Type B pancreatic cell (in vitro differentiated cells): ENCODE results near the gene SHC1. TPM values are rescaled to one million over a fixed set of nuclear protein-coding genes. Genes with fewer than 3 reads are reported as not detected.

Experiments used
- DNase-seq: peaks from one replicate; pipeline ENCODE4 v3.0.0; 2021; ENCODE audit warnings: mixed read lengths; ENCODE audit not compliant: unreplicated experiment; ENCODE audit errors: extremely low spot score
- H3K27ac Mint-ChIP-seq: 2 replicates; pipeline ENCODE4 v1.8.0; 2021; ENCODE audit warnings: mild to moderate bottlenecking, mixed read lengths
- H3K27me3 Mint-ChIP-seq: 2 replicates; pipeline ENCODE4 v1.8.0; 2021; ENCODE audit warnings: mixed read lengths
- H3K36me3 Mint-ChIP-seq: 2 replicates; pipeline ENCODE4 v1.8.0; 2021; ENCODE audit warnings: mixed read lengths
- H3K4me1 Mint-ChIP-seq: one replicate; pipeline ENCODE4 v1.8.0; 2021; ENCODE audit warnings: mixed read lengths; ENCODE audit not compliant: unreplicated experiment
- H3K4me3 Mint-ChIP-seq: 2 replicates; pipeline ENCODE4 v1.8.0; 2021; ENCODE audit warnings: mild to moderate bottlenecking, mixed read lengths
- H3K9me3 Mint-ChIP-seq: 2 replicates; pipeline ENCODE4 v1.8.0; 2021; ENCODE audit warnings: mixed read lengths
- total RNA-seq: library from RNA; stranded (reverse); gene quantifications from 2 replicates; pipeline ENCODE4 v1.2.1, GENCODE V29; 2021; ENCODE audit warnings: low replicate concordance
- TF ChIP-seq, protein P1 (sequence below): fragments of 200-600 bp; sonication (generic); conservative IDR thresholded peaks from 2 replicates; pipeline ENCODE4 v1.5.0; 2021; ENCODE audit warnings: antibody characterized with exemption, mild to moderate bottlenecking

SHC1 gene
- total RNA-seq, 1 donor from 2014 or later = 87.8 TPM

- TF ChIP-seq, protein P1, sequence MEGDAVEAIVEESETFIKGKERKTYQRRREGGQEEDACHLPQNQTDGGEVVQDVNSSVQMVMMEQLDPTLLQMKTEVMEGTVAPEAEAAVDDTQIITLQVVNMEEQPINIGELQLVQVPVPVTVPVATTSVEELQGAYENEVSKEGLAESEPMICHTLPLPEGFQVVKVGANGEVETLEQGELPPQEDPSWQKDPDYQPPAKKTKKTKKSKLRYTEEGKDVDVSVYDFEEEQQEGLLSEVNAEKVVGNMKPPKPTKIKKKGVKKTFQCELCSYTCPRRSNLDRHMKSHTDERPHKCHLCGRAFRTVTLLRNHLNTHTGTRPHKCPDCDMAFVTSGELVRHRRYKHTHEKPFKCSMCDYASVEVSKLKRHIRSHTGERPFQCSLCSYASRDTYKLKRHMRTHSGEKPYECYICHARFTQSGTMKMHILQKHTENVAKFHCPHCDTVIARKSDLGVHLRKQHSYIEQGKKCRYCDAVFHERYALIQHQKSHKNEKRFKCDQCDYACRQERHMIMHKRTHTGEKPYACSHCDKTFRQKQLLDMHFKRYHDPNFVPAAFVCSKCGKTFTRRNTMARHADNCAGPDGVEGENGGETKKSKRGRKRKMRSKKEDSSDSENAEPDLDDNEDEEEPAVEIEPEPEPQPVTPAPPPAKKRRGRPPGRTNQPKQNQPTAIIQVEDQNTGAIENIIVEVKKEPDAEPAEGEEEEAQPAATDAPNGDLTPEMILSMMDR = no peak
- Mint-ChIP-seq H3K36me3 (no peaks in the 10 kb centered on the region), H3K4me1 (peaks cover 26% of the 10 kb centered on the region), H3K27ac (peak overlapping the region; percentile 38), H3K4me3 (no peak overlapping the region), H3K9me3 (no peaks in the 10 kb centered on the region), H3K27me3 (no peaks in the 10 kb centered on the region)
- DNase-seq = no peak
Measured at GRCh38 chr1:154994269-154994587, 23.7 kb upstream of the SHC1 start.

GRCh38 chr1:154993572-154994268 is 23.2 kb upstream of the SHC1 start, which contains the start of gene LENEP:
LENEP (plus strand) TSS chr1:154993586; CDS start chr1:154993608, 22 bp downstream.
- H3K4me3 Mint-ChIP-seq = no peak within 1 kb of the TSS
- H3K27ac Mint-ChIP-seq = peak within 1 kb of the TSS; percentile 38
- DNase-seq = no peak
- H3K9me3 Mint-ChIP-seq = no peaks in the 10 kb centered on the region
- TF ChIP-seq, protein P1 = no peak
- H3K4me1 Mint-ChIP-seq = peaks cover 25% of the 10 kb centered on the region
- H3K27me3 Mint-ChIP-seq = no peaks in the 10 kb centered on the region
- peaks cover 4% of the 10 kb centered on the region for H3K36me3 Mint-ChIP-seq

DNA sequence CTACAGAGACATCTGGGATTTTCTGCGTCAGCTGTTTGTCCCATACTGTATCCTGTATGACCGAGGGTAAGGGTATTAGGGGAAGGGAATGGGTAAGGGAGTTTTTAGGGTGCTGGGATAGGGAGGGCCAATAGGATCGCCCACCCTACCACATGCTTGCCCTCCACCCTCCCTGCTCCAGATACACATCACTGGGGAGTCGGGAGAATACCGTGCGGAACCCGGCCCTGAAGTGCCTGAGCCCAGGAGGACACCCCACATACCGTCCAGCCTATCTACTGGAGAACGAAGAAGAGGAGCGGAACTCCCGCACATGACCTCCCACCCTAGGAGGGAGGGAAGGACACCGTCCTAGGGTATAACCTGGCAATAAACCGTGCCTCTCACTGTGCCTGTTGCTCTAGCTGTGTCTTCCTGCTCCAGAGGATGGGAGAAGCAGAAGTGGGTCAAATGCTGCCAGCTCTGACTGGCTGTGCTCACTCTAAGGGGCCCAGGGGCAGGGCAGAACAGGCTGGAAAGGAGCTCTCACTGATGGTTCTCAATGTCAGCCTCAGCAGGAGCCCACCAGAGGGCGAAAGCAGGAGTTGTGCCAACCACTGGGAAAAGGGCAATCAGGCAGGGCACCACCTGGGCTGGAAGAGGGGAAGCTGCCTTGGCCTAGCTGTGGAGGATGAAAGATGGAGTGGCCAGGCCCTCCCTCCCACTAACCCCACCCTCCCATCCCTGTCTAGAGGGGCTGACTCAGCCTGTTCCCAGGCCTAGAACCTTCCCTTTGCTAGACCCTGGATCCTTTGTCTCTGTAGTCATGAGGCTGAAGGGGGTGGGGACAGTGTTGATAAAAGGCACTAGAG is 22.4 kb upstream of the SHC1 start:
- peaks cover 4% of the 10 kb centered on the region for H3K36me3 Mint-ChIP-seq

DNA sequence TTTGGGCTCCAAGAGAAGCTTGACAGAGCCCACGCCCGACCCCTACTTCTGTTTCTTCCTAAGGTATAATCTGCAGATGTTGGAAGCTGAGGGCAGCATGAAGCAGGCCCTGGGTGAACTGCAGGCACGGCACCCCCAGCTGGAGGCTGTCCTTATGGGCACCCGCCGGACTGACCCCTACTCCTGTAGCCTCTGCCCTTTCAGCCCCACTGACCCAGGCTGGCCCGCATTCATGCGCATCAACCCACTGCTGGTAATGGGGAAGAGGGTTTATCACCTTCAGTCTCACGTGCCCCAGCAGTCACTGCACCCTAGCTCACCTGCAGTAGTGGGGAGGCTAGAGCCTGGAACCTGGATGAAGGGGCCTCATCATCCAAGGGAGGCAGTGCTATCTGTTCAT is 19.7 kb upstream of the SHC1 start:
- Mint-ChIP-seq H3K27me3 (no peaks in the 10 kb centered on the region), H3K9me3 (no peaks in the 10 kb centered on the region), H3K4me1 (peaks cover 4% of the 10 kb centered on the region), H3K27ac (no peak overlapping the region), H3K4me3 (no peak overlapping the region), H3K36me3 (peaks cover 4% of the 10 kb centered on the region)
- TF ChIP-seq, protein P1 = no peak
- DNase-seq = no peak

More for the DNA sequence above, 22.4 kb upstream of the SHC1 start:
- TF ChIP-seq, protein P1 = no peak
- no peak for DNase-seq
- Mint-ChIP-seq H3K27ac (no peak overlapping the region), H3K4me3 (no peak overlapping the region), H3K4me1 (peaks cover 21% of the 10 kb centered on the region), H3K9me3 (no peaks in the 10 kb centered on the region), H3K27me3 (no peaks in the 10 kb centered on the region)

DNA sequence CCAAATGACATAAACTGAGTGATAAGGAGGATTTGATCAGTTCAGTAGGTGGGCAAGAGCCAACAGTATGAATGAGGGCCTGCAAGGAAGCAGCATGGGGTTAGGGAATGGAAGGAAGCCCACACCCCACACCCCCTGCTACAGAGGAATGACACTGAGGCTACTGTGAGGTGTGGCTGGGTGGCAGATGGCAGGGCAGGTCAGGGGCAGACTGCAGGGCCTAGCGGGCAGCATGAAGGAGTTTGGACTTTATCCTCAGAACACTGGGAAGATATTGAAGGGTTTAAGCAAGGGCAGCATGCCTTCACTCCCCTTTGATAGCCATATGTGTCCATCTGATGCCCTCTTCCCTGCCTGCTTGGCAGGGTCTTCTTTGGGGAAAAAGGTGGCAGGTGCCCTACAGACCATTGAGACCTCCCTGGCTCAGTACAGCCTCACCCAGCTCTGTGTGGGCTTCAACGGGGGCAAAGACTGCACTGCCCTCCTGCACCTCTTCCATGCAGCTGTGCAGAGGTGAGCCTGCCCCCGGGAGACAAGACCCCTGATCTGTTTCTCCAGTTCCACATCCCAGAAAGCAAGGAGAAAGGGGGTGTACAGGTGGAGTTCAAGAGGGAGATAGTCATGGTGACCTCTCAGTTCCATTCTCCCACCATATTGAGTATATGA is 18.8 kb upstream of the SHC1 start:
- H3K4me1 Mint-ChIP-seq = peaks cover 4% of the 10 kb centered on the region
- peaks cover 4% of the 10 kb centered on the region for H3K36me3 Mint-ChIP-seq
- DNase-seq = no peak
- no peaks in the 10 kb centered on the region for H3K9me3 Mint-ChIP-seq
- H3K27ac Mint-ChIP-seq = no peak overlapping the region
- TF ChIP-seq, protein P1 = no peak
- no peak overlapping the region for H3K4me3 Mint-ChIP-seq
- H3K27me3 Mint-ChIP-seq = no peaks in the 10 kb centered on the region
